ENCODE measurements around the gene CEP192.
"Not testable (repeated sequence)": the region's sequence is repeated elsewhere in the genome, so short reads cannot be mapped to it uniquely, and the experiment has no call there.

The CEP192 gene

GRCh38 chr18:13096232-13096631, 105.1 kb downstream of the CEP192 start:
- Histone ChIP-seq H3K9me2 (ENCODE audit: low read depth, low read length) (no peaks in the 10 kb centered on the region), H3K9me3 (ENCODE audit: low read length) (no peaks in the 10 kb centered on the region), H3K4me3 (ENCODE audit: low read depth, low read length, poor library complexity, severe bottlenecking) (no peak overlapping the region), H3F3A (ENCODE audit: insufficient read depth, low read length) (no peaks in the 10 kb centered on the region), H3K9ac (ENCODE audit: low read length) (no peak overlapping the region), H3K4me1 (ENCODE audit: insufficient read depth, low read length, severe bottlenecking) (no peaks in the 10 kb centered on the region), H2AFZ (ENCODE audit: low read length) (no peak overlapping the region), H3K27ac (ENCODE audit: low read depth, low read length, poor library complexity, severe bottlenecking) (no peak overlapping the region), H3K79me2 (ENCODE audit: insufficient read depth, low read length) (no peaks in the 10 kb centered on the region), H3K36me3 (ENCODE audit: insufficient read depth, low read length) (peaks cover 80% of the 10 kb centered on the region), H4K20me1 (ENCODE audit: insufficient read depth, low read length) (no peaks in the 10 kb centered on the region), H3K4me2 (ENCODE audit: low read length) (no peak overlapping the region), H3K27me3 (ENCODE audit: insufficient read depth, low read length) (no peaks in the 10 kb centered on the region)
- TF ChIP-seq EZH2 (IDR thresholded peaks at IDR 0.05; ENCODE audit: borderline replicate concordance, low read length) (no peak), CTCF (IDR thresholded peaks at IDR 0.05; ENCODE audit: low read length) (no peak)

DNA sequence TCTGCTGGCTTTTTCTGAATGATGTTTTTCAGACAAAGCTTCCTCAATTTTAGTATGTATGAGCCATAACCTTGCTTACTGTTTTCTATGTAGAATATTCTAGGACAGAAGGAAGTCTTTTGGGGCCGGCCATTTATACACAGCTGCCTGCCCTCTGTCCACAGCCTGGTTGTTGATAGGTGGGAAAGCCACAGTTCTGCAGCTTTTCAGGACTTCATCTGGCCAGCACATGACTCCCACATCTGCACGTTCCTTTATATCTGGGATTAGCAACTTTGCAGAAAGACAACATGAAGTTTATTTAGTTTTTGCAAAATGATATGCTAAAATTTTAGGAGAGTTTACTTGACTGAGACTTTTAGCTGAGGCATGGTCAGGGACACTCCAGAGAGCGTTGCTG, 105.6 kb downstream of the CEP192 start:
- peaks cover 84% of the 10 kb centered on the region for H3K36me3 ChIP-seq (ENCODE audit: insufficient read depth, low read length)
- no peaks in the 10 kb centered on the region for H3K79me2 ChIP-seq (ENCODE audit: insufficient read depth, low read length)
- no peak overlapping the region for H3K27ac ChIP-seq (ENCODE audit: low read depth, low read length, poor library complexity, severe bottlenecking)
- no peak overlapping the region for H3K4me3 ChIP-seq (ENCODE audit: low read depth, low read length, poor library complexity, severe bottlenecking)
- no peaks in the 10 kb centered on the region for H3K9me2 ChIP-seq (ENCODE audit: low read depth, low read length)
- TF ChIP-seq EZH2 (IDR thresholded peaks at IDR 0.05; ENCODE audit: borderline replicate concordance, low read length), result no peak
- TF ChIP-seq CTCF (IDR thresholded peaks at IDR 0.05; ENCODE audit: low read length), result no peak
- no peak overlapping the region for H3K9ac ChIP-seq (ENCODE audit: low read length)
- no peaks in the 10 kb centered on the region for H3F3A ChIP-seq (ENCODE audit: insufficient read depth, low read length)
- H3K4me1 ChIP-seq (ENCODE audit: insufficient read depth, low read length, severe bottlenecking), result no peaks in the 10 kb centered on the region
- H3K9me3 ChIP-seq (ENCODE audit: low read length), result no peaks in the 10 kb centered on the region
- no peak overlapping the region for H3K4me2 ChIP-seq (ENCODE audit: low read length)
- H4K20me1 ChIP-seq (ENCODE audit: insufficient read depth, low read length), result no peaks in the 10 kb centered on the region
- H2AFZ ChIP-seq (ENCODE audit: low read length), result no peak overlapping the region
- no peaks in the 10 kb centered on the region for H3K27me3 ChIP-seq (ENCODE audit: insufficient read depth, low read length)

DNA sequence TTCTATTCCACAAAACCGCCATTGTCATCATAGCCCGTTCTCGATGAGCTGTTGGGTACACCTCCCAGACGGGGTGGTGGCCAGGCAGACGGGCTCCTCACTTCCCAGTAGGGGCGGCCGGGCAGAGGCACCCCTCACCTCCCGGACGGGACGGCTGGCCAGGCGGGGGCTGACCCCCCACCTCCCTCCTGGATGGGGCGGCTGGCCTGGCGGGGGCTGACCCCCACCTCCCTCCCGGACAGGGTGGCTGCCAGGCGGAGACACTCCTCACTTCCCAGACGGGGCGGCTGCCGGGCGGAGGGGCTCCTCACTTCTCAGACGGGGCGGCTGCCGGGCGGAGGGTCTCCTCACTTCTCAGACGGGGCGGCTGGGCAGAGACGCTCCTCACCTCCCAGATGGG, 106.9 kb downstream of the CEP192 start:
- H3K79me2 ChIP-seq (ENCODE audit: insufficient read depth, low read length); H3F3A ChIP-seq (ENCODE audit: insufficient read depth, low read length); H3K9me3 ChIP-seq (ENCODE audit: low read length); H3K4me3 ChIP-seq (ENCODE audit: low read depth, low read length, poor library complexity, severe bottlenecking); H3K4me2 ChIP-seq (ENCODE audit: low read length); H2AFZ ChIP-seq (ENCODE audit: low read length); H3K27ac ChIP-seq (ENCODE audit: low read depth, low read length, poor library complexity, severe bottlenecking); H3K9ac ChIP-seq (ENCODE audit: low read length); H3K27me3 ChIP-seq (ENCODE audit: insufficient read depth, low read length); H3K4me1 ChIP-seq (ENCODE audit: insufficient read depth, low read length, severe bottlenecking); H3K9me2 ChIP-seq (ENCODE audit: low read depth, low read length); H4K20me1 ChIP-seq (ENCODE audit: insufficient read depth, low read length): not testable (repeated sequence)
- H3K36me3 ChIP-seq (ENCODE audit: insufficient read depth, low read length), result peaks cover 85% of the 10 kb centered on the region

GRCh38 chr18:13099113-13099512, 108.0 kb downstream of the CEP192 start:
- Histone ChIP-seq H3K9me2 (ENCODE audit: low read depth, low read length) (no peaks in the 10 kb centered on the region), H3K9me3 (ENCODE audit: low read length) (no peaks in the 10 kb centered on the region), H3K27me3 (ENCODE audit: insufficient read depth, low read length) (no peaks in the 10 kb centered on the region), H3K27ac (ENCODE audit: low read depth, low read length, poor library complexity, severe bottlenecking) (no peak overlapping the region), H2AFZ (ENCODE audit: low read length) (no peak overlapping the region), H4K20me1 (ENCODE audit: insufficient read depth, low read length) (no peaks in the 10 kb centered on the region), H3F3A (ENCODE audit: insufficient read depth, low read length) (no peaks in the 10 kb centered on the region), H3K4me1 (ENCODE audit: insufficient read depth, low read length, severe bottlenecking) (no peaks in the 10 kb centered on the region), H3K79me2 (ENCODE audit: insufficient read depth, low read length) (no peaks in the 10 kb centered on the region), H3K9ac (ENCODE audit: low read length) (no peak overlapping the region), H3K4me3 (ENCODE audit: low read depth, low read length, poor library complexity, severe bottlenecking) (no peak overlapping the region), H3K4me2 (ENCODE audit: low read length) (no peak overlapping the region), H3K36me3 (ENCODE audit: insufficient read depth, low read length) (peaks cover 85% of the 10 kb centered on the region)
- TF ChIP-seq EZH2 (IDR thresholded peaks at IDR 0.05; ENCODE audit: borderline replicate concordance, low read length) (no peak), CTCF (IDR thresholded peaks at IDR 0.05; ENCODE audit: low read length) (no peak)
